ENCODE data around the gene NPDC1. TPM values are rescaled to one million over a fixed set of nuclear protein-coding genes. Genes with fewer than 3 reads are reported as not detected.

NPDC1 gene, protein sequence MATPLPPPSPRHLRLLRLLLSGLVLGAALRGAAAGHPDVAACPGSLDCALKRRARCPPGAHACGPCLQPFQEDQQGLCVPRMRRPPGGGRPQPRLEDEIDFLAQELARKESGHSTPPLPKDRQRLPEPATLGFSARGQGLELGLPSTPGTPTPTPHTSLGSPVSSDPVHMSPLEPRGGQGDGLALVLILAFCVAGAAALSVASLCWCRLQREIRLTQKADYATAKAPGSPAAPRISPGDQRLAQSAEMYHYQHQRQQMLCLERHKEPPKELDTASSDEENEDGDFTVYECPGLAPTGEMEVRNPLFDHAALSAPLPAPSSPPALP
- total RNA-seq, result 100 to 1,000 TPM in 1 of 2 donors, 10 to 100 TPM in 1; 72.1 to 105 TPM

DNA sequence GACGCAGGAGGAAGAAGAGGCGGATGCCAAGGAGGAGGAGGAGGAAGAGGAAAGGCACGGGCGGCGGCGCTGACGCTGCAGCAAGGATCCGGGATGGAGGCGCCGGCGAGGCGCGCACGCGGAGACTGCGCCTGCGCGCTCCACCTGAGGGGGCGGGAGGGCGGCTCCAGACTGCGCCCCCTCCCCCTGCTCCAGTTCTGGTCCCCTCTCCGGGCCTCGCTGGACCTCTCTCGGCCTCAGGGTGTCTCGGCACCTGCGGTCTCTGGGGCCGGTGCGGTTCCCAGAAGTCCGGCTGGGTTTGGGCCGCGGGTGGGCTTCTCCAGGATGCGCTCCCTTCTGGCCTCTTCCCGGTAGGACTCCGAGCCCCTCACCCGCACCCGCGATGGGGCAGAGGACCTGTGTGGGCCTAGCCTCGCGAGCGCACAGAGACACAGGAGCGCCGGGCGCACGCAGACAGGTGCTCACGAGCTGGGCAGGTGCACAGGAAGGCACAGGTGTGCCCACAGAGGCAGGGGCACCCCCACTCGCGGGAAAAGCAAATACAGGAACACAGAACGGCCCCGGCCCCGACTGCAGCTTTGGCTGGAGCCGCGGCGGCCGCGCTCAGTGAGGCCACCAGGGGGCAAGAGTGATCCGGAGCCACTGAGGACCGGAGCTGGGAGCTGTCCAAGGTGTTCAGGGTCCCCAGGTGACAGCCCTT, at the start of gene NPDC1:
Gene NPDC1, minus strand, starts transcription at position 90 of the 700 bp plus-strand sequence. CDS start 188 bp downstream, outside the sequence.
- intact Hi-C loops (cut with DNase I), result no loop called here
- H3K9me3 ChIP-seq, result no peaks in the 10 kb centered on the region
- H3K4me1 ChIP-seq, result peaks cover 38% of the 10 kb centered on the region
- no peaks in the 10 kb centered on the region for H3K27me3 ChIP-seq
- H3K27ac ChIP-seq, result peak within 1 kb of the TSS in 3 of 4 donors; percentile 15 to 77 (median 54)
- TF ChIP-seq, protein P1, sequence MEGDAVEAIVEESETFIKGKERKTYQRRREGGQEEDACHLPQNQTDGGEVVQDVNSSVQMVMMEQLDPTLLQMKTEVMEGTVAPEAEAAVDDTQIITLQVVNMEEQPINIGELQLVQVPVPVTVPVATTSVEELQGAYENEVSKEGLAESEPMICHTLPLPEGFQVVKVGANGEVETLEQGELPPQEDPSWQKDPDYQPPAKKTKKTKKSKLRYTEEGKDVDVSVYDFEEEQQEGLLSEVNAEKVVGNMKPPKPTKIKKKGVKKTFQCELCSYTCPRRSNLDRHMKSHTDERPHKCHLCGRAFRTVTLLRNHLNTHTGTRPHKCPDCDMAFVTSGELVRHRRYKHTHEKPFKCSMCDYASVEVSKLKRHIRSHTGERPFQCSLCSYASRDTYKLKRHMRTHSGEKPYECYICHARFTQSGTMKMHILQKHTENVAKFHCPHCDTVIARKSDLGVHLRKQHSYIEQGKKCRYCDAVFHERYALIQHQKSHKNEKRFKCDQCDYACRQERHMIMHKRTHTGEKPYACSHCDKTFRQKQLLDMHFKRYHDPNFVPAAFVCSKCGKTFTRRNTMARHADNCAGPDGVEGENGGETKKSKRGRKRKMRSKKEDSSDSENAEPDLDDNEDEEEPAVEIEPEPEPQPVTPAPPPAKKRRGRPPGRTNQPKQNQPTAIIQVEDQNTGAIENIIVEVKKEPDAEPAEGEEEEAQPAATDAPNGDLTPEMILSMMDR (IDR thresholded peaks at IDR 0.05), result peak; percentile 75 to 94 (median 87)
- peak in 1 of 3 donors; percentile 16 for TF ChIP-seq POLR2A (IDR thresholded peaks at IDR 0.05)
- DNase-seq (peak; percentile 87 to 90 (median 88)), ATAC-seq (peak; percentile 77)
- H3K36me3 ChIP-seq (replicated peaks in 1 of 2; ENCODE audit: insufficient read depth in 1 of 2, low read depth in 2 of 2), result no peaks in the 10 kb centered on the region
- WGBS, 2 donors, result 1% methylated on average over 13 to 56 of the region's 57 CpGs
- peak within 1 kb of the TSS in 1 of 2 donors; percentile 17 for H3K4me3 ChIP-seq

DNA sequence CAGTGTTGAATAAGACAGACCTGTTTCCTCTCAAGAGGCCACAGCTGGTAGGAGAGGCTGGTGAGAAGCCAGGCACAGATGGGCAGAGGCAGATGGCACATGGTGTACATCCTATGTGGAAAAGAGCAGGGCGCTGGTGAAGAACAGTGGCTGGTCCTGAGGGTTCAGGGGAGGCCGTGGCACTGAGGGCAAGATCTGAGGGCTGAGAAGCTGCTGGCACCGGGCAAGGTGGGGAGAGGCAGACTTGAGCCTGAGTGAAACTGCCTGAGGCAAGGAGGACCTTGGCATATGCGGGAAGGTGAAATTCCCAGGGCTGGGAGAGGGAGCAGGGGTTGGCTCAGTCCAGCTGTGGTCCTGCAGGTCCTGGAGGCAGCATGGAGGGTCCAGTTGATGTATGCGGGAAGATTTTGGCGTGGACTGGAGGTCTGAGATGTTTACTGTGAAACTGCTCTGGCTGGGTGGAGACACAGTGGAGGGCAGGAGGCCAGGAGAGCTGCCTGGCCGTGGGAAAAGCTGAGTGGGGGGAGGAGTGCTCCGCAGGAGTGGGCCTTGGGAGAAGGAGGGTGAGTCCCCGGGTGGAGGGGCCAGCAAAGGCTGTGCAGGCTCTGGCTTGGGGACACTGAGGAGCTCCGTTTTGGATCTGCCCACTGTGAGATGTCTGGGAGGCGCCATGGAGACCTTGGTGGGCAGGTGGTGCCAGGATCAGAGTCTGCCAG, 43.4 kb upstream of the NPDC1 start:
- Histone ChIP-seq H3K4me3 (no peak overlapping the region), H3K27ac (no peak overlapping the region), H3K36me3 (replicated peaks in 1 of 2; ENCODE audit: insufficient read depth in 1 of 2, low read depth in 2 of 2) (no peaks in the 10 kb centered on the region), H3K4me1 (peaks cover 42% of the 10 kb centered on the region), H3K27me3 (no peaks in the 10 kb centered on the region), H3K9me3 (no peaks in the 10 kb centered on the region)
- DNase-seq (no peak), ATAC-seq (no peak)
- no peak for TF ChIP-seq POLR2A (IDR thresholded peaks at IDR 0.05)
- TF ChIP-seq, protein P1 (IDR thresholded peaks at IDR 0.05), result no peak
- 50 to 52% methylated on average over 11 of the region's 11 CpGs for WGBS, 2 donors
- intact Hi-C loops (cut with DNase I), result no loop called here

DNA sequence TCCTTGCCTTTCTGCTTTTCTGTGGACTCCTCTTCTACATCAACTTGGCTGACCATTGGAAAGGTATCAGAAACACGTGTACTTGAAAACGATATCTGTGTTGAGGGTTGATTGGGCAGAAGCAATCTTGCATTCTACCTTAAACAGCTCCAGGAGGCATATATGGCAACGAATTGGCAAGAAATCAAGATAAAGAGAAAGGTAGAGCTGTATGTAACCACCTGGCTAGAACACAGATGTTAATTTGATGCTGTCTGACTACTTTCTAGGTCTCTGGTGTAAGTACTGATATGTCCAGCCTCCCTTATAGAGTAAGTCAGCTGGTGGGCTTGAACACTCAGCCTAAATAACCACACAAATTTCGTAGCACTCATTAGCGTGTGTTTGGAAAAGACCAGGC, 42.1 kb upstream of the NPDC1 start:
- ATAC-seq (no peak), DNase-seq (no peak)
- Histone ChIP-seq H3K27me3 (no peaks in the 10 kb centered on the region), H3K9me3 (no peaks in the 10 kb centered on the region), H3K4me3 (no peak overlapping the region), H3K4me1 (peaks cover 42% of the 10 kb centered on the region), H3K36me3 (replicated peaks in 1 of 2; ENCODE audit: insufficient read depth in 1 of 2, low read depth in 2 of 2) (no peaks in the 10 kb centered on the region), H3K27ac (no peak overlapping the region)
- intact Hi-C loops (cut with DNase I), result no loop called here
- 49 to 63% methylated on average over 5 of the region's 5 CpGs for WGBS, 2 donors
- TF ChIP-seq, protein P1 (IDR thresholded peaks at IDR 0.05), result no peak
- TF ChIP-seq POLR2A (IDR thresholded peaks at IDR 0.05), result no peak

DNA sequence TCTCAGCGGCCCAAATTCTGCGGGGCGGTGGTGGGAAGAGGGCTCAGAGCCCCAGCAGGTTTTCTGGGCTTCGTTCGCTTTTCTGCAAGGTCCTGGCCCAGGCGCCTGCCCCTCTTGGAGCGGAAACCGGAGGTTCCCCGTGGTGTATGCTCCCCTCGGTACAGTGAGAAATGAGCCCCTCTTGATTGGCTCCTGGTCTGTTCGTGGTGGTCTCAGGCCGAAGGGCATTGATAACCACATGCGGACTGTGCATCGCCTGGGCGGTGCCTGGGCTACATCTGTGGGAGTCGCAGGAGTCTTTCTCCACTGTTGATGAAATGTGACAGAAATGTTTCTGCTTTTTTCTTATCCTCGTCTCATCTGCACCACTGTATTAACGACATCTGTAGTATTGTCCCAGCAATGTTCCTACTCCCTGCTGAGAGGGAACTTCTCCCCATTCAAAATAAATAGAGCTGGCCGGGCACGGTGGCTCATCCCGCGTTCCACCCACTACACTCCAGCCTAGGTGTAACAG, 41.5 kb upstream of the NPDC1 start:
- H3K4me1 ChIP-seq, result peaks cover 42% of the 10 kb centered on the region
- peak overlapping the region; percentile 56 to 95 (median 78) for H3K27ac ChIP-seq
- no peaks in the 10 kb centered on the region for H3K9me3 ChIP-seq
- peak overlapping the region; percentile 11 to 33 for H3K4me3 ChIP-seq
- WGBS, 2 donors, result 8 to 18% methylated on average over 11 to 22 of the region's 22 CpGs
- intact Hi-C loops (cut with DNase I), result no loop called here
- no peaks in the 10 kb centered on the region for H3K27me3 ChIP-seq
- ATAC-seq (no peak), DNase-seq (no peak)
- TF ChIP-seq POLR2A (IDR thresholded peaks at IDR 0.05), result no peak
- H3K36me3 ChIP-seq (replicated peaks in 1 of 2; ENCODE audit: insufficient read depth in 1 of 2, low read depth in 2 of 2), result no peaks in the 10 kb centered on the region

Measured in body of pancreas (tissue), 4 donors.